ENCODE data around the gene DYRK1A.

- TF ChIP-seq EZH2phosphoT487 (IDR thresholded peaks at IDR 0.05; ENCODE audit: borderline replicate concordance, low read depth, low read length) (no peak), CTCF (conservative IDR thresholded peaks at IDR 0.05; ENCODE audit: low read length) (no peak)
These were observed 159.2 kb downstream of the DYRK1A start for GRCh38 chr21:37525810-37526209.
